HG02981 (cell line): ENCODE measurements around the gene PAQR4.

Experiments
- ATAC-seq: cut with Tn5 transposase; IDR thresholded peaks from one replicate; pipeline ENCODE4 v1.9.1; 2021; ENCODE audit warnings: mild to moderate bottlenecking, moderate library complexity; ENCODE audit not compliant: unreplicated experiment

Gene PAQR4

DNA sequence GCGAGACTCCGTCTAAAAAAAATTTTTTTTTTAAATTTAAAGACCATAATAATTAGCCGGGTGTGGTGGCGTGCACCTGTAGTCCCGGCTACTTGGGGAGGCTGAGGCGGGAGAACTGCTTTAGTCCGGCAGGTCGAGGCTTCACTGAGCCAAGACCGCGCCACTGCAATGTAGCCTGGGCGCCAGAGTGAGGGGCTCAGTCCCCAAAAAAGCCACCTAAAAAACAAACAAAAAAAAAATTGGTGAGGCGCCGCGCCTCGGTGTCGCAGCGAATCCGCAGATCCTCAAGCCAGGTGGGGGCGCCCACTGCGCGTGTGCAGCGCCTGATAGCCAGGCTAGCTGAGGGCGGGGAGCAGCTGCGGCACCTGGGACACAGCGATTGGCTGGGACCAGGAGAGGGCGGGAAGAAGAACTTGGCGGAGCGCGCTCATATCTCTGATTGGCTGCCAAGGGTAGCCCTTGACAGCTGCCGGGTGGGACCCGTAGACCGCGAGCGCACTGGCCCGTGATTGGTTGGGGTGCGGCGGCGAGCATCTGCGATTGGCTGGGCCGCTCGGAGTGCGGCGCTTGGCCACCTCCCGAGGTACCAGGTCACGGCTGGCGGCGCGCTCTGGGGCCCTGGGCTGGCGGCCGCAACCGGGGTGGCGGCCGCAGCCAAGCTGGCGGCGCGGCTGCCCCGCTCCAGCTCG lies 34.6 kb downstream of the PAQR4 start:
- peak; percentile 91 for ATAC-seq

DNA sequence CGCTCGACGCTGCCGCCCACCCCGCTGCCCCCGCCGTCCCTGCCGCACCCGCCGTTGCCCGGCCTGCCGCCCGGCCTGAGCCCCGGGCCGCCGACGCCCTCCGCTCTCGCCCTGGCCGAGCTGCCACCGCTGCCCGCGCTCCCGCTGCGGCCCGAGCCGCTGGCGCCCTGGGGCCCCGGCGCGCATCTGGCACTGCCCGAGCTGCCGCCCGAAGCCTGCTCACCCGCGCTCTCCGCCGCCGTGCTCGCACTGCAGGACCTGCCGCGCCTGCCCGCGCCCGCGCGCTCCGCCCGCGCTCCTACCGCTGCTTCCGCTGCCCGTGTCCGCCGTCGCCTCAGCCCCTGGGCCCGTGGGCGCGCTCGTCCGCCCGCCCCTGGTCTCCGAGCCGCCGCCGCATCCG lies 35.2 kb downstream of the PAQR4 start:
- ATAC-seq, result peak; percentile 4

GRCh38 chr16:3004781-3005284 lies 35.7 kb downstream of the PAQR4 start:
- ATAC-seq, result no peak

- no peak for ATAC-seq
Measured at GRCh38 chr16:3007059-3007956, 38.2 kb downstream of the PAQR4 start.

DNA sequence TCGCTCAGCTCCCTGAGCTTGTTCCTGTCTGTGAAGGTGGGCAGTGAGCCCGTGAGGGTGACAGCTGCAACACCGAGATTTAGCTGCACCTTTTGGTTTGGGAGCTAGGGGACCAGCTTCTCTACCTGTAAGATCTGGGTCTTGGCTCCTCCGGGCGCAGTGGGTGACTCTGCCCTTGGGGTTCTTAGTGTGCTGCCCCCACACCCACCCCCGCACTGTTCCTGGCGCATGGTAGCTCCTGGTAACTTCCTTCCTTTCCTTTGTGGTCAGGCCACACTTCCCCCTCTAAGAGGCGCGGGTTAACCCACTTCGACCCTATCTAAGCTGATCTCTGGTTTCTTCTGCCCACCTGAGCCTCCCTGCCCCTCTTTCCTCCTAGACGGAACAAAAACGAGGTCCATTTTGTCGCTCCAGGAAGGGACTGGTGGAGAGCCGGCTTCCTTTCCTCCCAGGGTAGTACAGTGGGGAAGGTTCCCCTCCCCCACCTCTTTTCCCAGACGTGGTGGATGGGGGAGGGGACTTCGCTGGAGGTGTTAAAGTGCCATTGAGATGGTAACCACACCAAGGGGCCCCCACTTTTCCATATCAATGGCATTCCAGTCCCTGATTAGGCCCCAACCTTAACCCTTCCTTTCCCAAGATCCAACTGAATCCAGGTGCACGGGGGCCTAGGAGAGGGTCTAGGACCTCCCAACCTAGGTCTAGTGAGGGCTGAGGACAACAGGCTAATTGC lies 39.0 kb downstream of the PAQR4 start:
- ATAC-seq, result no peak

DNA sequence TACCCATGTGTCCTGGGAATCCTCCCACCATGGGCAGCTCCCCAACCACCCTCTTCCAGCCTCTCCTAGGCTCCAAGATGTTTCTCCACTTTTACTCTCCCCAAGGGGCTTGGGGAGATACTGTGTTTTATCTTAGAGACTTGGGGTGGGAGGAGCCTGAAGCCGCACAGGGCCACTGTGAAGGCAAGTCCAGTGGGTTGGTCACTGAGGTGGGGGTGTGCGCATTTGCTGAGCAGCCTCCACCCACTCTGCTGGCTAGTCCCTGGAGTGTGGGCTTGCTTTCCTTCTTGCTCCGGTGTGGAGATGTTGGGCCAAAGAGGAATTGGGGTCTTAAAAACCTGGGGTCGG lies 39.5 kb downstream of the PAQR4 start:
- no peak for ATAC-seq

- no peak for ATAC-seq
Measured at GRCh38 chr16:3009568-3010390, 40.6 kb downstream of the PAQR4 start.

GRCh38 chr16:3010510-3010909 lies 41.4 kb downstream of the PAQR4 start:
- ATAC-seq, result no peak

- no peak for ATAC-seq
Measured at GRCh38 chr16:3012246-3012645, 43.1 kb downstream of the PAQR4 start.

DNA sequence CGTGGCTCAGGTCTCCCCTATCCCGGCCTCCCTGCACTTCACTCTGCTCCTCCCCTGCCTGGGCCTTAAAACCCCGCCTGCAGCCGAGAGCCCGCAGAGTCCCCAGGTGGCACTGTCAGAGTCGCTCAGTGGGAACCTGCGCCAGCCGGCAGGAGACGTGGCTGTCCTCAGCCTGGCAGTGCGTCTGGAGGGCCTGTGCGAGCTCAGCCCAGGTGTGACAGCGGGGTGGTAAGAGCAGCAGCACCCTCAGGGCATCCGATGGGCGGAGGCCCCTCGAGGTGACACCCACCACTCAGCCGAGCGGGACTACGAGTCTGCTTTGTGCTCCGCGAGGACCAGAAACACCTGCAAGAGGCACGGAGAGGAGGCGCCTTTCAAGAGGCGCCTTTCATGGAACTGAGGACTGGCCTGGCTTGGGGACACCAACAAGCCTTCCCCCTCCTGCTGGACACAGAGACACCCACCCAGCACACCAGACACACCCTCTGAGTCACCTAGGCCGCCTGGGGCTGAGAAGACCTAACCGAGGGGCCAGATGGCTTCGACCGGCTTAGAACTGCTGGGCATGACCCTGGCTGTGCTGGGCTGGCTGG lies 43.8 kb downstream of the PAQR4 start, which contains the start of gene CLDN9:
TSS of gene CLDN9 (plus strand) at position 96 of the 593 bp plus-strand sequence. CDS start at position 536, 440 bp downstream.
- no peak for ATAC-seq

GRCh38 chr16:3013491-3013951 lies 44.4 kb downstream of the PAQR4 start:
- ATAC-seq, result no peak

DNA sequence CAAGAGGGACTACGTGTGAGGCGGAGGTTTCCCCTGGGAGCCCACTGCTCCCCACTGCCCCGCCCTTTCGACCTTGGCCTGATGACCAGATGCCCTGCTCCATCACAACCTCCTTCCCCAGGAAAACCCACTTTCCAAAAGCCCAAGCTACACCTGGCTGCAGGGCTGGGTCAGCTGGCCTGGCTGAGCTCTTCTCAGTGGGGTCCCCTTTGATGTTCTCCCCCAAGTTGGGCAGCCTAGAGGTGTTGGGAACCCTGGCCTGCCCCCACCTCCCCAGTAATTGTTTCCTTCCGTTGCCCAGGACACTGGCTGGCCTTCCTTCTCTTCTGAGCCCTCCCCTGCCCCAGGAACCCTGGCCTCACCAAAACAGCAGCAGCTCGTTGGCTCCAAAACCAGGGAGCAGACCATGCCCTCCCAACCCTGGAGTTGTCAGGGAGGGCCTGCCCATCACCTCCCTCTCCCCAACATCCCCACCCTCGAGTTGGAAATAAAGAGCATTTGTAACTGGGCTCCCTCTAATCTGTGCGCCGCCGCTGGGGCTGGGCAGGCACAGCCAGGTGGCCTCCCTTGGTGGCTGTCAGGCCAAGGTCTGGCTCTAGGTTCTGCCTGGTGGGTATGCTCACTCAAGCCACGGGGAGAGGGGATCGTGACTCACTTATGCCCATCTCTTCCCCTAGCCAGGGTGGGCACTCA lies 45.0 kb downstream of the PAQR4 start:
- no peak for ATAC-seq

DNA sequence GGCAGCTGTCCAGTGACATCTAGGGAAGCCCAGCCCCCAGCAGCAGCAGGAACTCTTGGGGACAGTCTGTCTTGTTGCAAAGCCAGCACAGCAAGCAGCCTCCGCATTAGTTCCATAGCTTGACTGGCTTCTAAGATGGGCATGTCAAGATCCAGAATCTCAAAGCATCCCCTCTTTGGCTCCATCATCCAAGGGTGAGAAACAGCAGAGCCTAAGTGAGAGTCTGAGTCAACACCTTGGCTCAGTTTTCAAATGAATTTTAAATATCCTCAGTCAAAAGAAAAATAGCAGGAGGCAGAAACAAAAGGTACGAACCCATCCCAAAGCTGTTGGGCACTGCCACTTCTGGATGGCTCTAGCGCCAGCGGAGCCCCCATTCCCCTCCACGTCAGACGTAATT lies 45.8 kb downstream of the PAQR4 start:
- ATAC-seq, result no peak

- no peak for ATAC-seq
Measured at GRCh38 chr16:3015865-3016521, 46.8 kb downstream of the PAQR4 start.

DNA sequence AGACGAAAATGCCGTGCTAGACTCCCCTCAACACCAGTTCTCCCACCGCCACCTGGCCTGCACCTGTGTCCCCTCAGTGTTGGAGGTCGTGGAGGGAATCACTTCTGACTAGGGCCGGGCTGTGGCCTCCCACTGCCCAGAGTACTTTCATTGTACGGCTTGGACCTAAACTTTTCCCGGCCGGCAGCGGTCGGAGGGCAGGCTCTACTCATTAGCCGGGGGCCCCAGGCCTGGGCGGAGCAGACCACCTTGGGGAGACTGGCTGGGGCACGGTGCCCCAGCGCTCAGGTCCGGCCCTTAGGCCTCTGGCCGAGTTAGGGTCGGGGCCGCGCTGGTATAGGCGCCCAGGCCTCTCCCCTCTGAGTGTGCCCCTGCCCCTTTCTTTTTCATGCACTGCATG lies 48.2 kb downstream of the PAQR4 start:
- ATAC-seq, result no peak

DNA sequence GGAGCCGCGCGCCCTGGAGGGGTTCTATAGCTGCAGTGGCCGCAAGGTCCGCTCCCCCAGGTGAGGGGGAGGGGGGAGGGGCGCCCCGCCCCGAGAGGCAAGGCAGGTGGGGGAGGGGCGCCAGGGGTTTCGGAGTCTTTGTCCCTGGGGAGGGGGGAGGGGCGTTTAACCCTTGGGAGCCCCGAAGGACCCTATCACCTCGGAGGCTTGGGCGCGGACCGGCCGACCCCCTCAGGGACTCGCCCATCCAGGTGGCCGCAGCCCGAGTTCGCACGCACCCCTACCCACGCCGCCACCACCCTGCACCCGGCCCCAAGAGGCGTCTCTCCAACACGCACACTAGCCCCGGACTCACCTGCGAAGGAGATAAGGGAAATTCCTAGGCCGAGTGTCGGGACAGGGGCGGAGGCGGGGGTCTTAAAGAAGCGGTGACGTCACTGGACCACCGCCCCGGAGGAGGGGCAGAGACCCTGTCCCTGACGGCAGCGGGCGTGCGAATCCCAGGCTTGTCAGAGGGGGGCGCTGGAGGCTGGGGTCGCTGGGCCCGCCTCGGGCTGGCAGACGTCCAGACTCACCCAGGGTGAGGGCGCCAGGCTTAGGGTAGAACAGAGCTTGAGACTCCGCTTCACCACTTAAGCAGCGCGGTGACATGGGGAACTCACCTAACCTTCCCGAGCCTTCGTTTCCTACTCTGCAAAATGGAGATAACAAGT lies 48.8 kb downstream of the PAQR4 start, which contains the start of gene CLDN6:
TSS of gene CLDN6 (minus strand) at position 390 of the 713 bp plus-strand sequence. CDS start 2,162 bp downstream, outside the sequence.
- ATAC-seq, result no peak

- no peak for ATAC-seq
Measured at GRCh38 chr16:3019594-3020246, 50.6 kb downstream of the PAQR4 start.

DNA sequence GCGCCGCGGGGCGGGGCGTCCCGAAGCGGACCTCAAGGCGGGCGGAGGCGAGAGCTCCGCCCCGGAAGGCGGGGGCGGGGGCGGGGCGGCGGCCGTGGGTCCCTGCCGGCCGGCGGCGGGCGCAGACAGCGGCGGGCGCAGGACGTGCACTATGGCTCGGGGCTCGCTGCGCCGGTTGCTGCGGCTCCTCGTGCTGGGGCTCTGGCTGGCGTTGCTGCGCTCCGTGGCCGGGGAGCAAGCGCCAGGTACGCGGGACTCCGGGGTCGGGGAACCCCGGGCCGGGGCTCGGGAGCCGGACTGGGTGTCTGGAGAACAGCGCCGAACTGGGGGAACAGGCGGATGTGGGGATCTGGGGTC lies 51.1 kb downstream of the PAQR4 start, which contains the start of gene TNFRSF12A:
TSS of gene TNFRSF12A (plus strand) at position 122 of the 357 bp plus-strand sequence. CDS start at position 152, 30 bp downstream.
- ATAC-seq, result no peak
